SK-MEL-5 (cell line): ENCODE data around the gene SYNJ1. TPM values are rescaled to one million over a fixed set of nuclear protein-coding genes. Genes with fewer than 3 reads are reported as not detected.
A peak's percentile ranks its signal among the peaks of the same experiment; 100 is the strongest.
"Not testable (repeated sequence)": the region's sequence is repeated elsewhere in the genome, so short reads cannot be mapped to it uniquely, and the experiment has no call there.

ENCODE experiments used
- DNase-seq: peaks from one replicate; pipeline ENCODE4 v3.0.0-alpha.2; 2016; ENCODE audit warnings: low read depth, low spot score
- in situ Hi-C: cut with HindIII; loops from 2 replicates; pipeline ENCODE4 v1.10.0; 2016; ENCODE audit warnings: low sequenced_read_pairs, high pct_unique_total_duplicates, low pct_unique_long_range_greater_than_20kb
- total RNA-seq: library from RNA; depleted of rRNA; stranded (reverse); fragments of >200 nt; shearing (Covaris generic); gene quantifications from 2 replicates; pipeline ENCODE4 v1.2.3, GENCODE V29; 2014

SYNJ1 gene
- total RNA-seq, 1 experiment from 2014 or later, result 34.5 TPM

DNA sequence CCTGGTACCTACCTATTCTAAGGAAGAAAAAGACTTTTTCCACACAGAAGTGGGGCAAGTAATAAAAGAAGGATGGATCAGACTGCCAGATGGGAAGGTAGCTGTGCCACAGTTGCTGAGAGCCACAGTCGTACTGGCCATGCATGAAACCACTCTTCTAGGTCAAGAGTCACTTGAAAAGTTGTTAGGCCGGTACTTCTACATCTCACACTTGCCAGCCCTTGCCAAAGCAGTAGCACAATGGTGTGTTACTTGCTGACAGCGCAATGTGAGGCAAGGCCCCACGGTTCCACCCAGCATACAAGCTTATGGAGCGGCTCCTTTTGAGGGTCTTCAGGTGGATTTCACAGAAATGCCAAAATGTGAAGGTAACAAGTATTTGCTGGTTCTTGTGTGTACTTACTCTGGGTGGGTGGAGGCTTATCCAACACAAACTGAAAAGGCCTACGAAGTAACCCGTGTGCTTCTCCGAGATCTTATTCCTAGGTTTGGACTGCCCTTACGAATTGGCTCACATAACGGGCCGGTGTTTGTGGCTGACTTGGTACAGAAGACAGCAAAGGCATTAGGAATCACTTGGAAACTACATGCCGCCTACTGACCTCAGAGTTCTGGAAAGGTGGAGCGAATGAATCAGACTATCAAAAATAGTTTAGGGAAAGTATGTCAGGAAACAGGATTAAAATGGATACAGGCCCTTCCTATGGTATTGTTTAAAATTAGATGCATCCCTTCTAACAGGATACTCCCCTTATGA is 66.6 kb downstream of the SYNJ1 start:
- DNase-seq, in situ Hi-C loops: not testable (repeated sequence)

DNA sequence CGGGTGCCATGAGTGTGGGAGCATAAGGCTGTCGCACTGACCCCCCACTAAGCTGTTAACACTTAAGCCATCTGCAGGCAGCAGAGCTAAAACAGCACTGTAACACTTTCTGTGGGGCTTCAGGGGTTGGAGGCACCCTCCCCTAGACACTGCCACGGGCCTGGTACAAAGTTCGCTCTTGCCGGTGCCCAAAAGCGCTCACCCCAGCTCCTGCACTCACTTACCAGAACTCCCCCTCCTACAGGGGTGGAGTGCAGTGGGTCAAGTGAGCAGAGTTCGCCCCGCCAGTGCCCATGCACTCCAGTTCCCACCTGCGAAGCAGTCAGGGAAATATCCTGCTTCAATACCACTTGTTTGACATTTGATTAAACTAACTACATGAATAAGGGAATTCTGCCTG is 69.3 kb downstream of the SYNJ1 start:
- in situ Hi-C loops, result no loop called here
- DNase-seq, result no peak

DNA sequence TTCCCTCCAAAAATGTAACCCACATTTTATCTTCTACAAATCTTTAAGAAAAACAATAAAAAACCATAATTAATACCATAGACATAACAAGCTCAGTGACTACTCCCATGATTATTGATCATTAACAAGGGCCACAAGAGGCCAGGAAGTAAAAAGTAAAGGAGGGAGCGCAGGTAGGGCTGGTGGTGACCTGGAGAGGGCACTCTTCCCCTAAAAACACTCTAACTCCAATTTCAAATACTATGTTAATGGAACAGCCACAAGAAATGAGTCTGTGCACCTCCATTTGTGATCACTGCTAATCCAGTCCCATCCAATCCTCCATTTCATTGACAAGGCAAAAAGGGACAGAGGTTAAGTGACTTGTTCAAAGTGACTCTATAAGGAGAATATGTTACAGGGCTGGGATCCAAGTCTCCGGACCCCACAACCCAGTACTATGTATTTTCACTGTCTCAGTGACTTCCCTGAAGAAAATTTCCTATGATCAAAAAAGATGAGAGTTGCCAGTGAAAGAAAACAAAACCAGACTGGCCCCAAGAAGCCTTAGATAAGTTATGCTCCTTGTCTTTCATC is 74.4 kb downstream of the SYNJ1 start:
- peak; percentile 37 for DNase-seq
- in situ Hi-C loops, result no loop called here

DNA sequence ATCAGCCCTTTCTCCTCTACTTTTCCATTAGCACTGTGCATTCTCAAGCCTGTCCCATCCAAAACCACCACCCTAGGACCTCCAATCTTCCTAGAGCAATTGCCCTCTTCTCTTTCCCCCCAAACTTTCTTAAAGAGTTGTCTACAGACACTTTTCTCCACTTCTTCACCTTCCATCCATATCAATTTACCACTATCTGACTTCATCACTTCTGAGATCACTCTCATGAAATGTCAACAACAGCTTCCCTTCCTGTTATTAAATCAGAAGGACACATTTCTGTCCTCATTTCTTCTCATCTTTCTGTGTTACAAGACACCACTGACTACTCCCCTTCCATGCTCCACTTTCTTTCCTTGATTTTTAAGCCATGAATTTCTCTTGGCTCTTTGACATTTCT is 79.6 kb downstream of the SYNJ1 start:
- in situ Hi-C loops, result no loop called here
- DNase-seq, result no peak

DNA sequence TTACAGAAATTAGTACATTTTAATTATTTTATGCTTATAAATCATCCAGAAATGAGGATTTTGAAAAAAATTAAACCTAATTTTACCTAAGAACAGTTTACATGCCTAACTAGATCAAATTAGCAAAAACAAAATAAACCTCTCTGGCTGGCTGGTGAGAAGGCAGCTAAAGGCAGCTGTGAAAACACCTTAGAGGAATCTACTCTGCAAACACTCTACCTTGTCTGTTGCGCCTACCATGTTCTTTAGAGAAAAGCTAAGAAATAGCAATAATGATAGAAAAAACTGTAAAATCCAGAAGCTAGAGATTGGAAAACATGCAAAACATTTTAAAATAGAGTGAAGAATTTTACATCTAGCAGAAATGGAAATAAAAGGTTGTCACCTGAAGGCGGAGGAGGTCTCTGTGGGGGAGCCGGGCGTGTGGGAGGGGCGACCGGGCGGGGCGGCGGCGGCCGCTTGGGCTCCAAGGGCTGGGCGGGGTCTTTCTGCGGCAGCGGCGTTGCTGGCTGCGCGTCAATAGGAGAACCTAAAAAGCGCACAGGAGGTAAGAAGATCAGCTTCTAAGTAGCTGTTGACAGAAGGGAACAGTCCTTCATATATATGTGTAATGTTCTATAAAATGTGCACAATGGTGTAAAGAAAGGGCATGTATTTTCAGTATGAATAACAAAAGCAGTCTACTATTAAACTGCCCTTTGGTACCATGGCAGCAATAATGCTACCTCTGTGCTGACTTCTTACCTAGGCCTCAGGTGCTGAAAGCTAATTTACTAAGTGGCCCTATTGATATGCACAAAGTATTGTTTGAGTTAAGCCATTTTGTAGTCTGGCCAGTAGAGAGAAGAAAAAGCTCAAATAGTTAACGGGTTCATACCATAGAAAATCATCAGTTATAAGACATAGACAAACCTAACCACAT is 82.3 kb downstream of the SYNJ1 start:
- no peak for DNase-seq
- in situ Hi-C loops, result no loop called here

DNA sequence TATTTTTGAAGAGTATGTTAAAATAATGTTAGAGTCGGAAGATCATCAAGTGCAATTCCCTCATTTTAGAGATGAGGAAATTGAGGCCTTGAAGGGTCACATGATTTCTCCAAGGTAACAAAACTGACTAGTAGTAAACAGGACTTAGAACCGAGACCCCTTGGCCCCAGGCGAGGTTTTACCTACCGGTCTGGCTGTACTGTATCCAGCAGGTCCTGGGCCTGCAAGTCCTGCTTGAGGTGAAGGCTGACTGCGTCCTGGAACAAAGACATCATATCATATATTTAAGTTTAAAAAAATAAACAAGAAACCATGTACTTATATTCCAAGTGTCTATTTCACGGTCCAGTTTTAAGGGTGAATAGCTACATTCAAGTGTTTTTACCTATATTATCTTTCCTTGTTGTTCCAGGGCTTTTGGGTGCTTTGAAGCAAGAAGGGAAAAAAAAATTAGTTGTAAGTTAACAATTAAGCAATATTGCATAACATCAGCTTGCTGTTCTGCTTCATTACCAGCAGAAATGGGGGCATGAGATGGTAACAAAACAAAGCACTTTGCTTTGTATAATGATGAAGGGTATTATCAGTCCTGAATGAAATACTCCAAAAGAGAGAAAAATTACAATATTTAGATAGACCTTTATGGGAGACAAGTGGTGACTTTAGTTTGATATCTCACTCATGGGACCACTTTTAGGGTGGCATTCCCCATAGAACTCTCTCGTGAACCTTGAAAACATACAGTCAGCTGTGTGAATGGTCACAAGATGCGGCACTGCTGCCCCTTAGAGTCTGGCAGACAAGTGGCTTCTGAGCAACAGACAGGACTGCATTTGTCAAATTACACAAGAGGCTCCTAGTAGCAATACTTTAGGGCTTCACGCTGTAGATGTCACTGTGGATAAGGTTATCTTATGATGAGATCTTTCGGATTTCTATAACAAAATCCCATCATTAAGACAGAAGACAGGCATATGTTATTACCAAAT is 85.8 kb downstream of the SYNJ1 start:
- in situ Hi-C loops, result no loop called here
- DNase-seq, result peak; percentile 49

DNA sequence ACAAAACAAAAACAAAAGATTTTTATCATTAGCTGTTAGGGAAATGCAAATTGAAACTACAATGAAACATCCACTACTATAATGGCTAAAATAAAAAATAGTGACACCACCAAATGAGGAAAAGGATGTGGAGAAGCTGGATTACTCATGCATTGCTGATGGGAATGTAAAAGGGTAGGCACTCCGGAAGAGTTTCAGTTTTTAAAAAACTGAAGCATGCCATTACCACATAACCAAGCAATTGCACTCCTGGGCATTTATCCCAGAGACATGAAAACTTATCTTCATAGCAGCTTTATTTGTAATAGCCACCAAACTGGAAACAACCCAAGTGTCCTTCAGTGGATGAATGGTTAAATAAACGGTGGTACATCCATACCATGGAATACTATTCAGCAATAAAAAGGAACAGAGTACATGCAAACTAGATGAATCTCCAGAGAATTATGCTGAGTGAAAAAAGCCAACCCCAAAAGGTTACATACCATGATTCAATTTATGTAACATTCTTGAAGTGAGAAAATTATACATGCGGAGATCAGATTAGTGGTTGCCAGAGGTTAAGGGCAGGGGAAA is 101.1 kb downstream of the SYNJ1 start:
- no peak for DNase-seq

DNA sequence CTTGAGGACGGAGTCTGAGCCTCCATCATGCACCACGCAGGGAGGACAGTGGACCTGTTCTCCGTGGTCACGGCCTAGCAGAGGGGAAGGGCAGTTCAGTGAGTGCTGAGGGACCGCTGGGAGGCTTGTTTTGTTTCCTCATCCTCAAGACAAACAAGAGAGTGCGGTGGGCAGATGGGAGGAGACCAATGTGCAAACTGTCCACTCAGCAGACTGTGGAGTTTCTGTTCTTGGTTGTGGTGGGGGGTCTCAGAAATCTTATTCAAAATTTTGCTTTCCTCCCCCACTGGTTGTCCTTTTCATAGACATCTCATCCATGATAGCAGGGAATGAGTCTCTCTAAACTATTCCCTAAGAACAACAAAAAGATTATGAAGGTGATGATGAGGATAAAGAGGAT is 109.6 kb downstream of the SYNJ1 start:
- in situ Hi-C loops, DNase-seq: not testable (repeated sequence)

More for the DNA sequence above, 101.1 kb downstream of the SYNJ1 start:
- in situ Hi-C loops, result no loop called here

DNA sequence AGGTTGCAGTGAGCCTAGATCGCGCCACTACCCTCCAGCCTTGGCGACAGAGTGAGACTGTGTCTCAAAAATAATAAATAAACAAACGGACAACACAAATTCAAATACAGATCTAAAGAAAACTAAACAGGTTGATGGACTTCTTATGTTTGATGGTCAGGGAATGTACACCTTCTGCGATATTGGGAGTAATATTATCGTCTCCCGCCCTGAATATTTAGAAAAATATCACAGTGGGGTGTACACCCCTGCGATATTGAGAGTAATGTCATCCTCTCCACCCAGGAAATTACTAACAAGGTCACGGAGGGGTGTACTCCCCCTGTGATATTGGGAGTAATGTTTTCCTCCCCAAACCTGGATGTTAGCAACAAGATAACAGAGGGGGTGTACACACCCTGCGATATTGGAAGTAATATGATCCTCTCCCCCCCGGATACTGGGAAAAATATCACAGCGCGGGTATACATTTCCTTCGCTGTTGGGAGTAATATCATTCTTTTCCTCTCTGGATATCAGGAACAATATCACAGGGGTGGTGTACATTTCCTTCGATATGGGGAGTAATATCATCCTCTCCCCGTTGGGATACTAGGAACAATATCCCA is 114.3 kb downstream of the SYNJ1 start:
- no peak for DNase-seq
- in situ Hi-C loops, result no loop called here

DNA sequence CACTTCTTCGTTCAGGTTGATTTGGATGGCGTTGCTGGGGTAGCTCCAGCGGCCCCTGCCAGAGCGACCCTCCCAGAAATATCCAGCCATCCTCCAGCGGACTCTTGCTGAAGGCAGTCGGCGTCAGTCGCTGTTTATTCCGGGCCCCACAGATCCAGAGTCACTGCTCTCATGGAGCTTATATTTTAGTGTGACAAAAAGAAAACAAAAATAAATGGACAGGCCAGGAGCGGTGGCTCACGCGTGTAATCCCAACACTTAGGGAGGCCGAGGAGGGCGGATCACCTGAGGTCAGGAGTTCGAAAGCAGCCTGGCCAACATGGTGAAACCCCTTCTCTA is 114.8 kb downstream of the SYNJ1 start:
- DNase-seq, result no peak
- in situ Hi-C loops, result no loop called here

DNA sequence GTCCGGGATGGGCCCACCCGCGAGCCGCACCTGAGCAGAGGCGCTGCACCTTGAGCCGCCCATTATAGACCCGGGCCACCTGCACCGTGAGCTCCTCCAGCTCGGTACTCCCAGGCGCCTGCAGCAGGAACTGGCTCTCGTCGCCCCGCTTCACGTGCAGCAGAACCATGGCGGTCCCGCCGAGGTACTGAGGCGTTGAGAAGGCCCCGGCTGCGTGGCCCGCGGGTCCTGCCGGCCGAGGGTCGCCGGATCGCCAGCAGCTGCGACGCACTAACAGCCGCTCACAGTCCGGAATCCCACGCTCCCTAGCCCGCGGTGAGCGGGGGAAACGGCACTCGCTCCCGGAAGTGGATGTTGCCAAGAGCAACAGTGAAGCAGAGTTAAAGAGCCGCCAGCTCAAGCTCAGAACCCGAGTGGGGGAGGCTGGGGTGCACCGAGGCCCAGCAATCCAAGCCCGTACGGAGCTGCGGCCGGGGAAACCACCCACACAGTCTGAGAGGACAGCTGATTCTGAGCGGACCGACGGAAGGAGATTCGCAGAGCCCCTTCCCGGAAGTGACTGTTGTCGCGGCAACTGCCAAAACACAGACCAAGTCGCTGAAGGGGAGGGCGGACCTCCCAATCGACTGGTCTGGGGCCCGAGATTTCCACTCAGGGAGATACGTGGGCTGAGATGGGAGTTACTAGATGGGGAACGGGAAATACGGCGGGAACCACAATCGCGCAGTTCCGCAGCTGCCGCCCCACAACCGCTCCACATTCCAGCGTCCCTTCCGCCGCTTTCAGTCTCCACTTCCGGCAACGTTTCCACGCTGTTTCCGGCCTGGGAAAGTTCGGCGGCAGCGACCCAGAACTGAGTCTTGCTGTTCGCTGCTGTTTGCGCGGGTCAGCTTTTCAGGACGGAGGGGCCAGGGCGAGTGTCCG is 115.5 kb downstream of the SYNJ1 start, which contains the start of gene CFAP298:
CFAP298 (minus strand) TSS at position 303 of the 924 bp plus-strand sequence; CDS start at position 169, 134 bp downstream.
- peak; percentile 88 for DNase-seq
- in situ Hi-C loops, result no loop called here

DNA sequence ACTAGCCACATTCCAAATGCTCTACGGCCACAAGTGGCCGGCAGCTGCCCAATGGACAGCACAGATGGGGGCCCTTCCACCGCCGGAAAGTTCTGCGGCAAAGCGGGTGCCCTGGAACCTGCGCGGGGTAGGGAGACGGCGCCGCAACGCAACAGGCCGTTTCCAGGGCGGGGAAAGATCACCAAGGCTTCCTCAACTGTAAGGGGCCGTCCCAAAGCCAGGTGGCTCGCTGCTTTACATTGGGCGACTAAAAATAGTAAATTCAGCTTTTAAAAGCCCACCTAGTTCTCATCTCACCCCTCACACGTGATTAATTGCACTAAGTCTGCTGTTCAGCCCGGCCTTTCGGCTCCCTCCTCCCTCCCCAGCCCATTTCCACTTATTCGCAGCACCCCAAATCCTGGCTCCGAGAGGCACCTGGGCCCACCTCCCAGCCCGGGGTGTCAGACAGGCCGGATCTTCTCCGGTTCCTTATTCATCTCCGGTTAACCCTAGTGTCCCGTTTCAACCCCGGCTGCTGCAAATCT is 116.3 kb downstream of the SYNJ1 start:
- DNase-seq, result no peak
- in situ Hi-C loops, result no loop called here

DNA sequence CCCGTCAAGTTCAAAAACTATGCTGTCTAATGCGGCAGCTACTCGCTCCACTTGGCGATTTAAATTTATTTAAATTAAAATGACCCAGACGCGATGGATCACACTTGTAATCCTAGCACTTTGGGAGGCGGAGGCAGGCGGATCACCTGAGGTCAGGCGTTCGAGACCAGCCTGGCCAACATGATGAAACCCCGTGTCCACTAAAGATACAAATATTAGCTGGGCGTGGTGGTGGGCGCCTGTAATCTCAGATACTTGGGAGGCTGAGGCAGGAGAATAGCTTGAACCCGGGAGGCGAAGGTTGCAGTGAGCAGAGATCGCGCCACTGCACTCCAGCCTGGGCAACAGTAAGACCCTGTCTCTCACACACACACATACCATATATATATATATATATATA is 116.9 kb downstream of the SYNJ1 start:
- in situ Hi-C loops, DNase-seq: not testable (repeated sequence)

DNA sequence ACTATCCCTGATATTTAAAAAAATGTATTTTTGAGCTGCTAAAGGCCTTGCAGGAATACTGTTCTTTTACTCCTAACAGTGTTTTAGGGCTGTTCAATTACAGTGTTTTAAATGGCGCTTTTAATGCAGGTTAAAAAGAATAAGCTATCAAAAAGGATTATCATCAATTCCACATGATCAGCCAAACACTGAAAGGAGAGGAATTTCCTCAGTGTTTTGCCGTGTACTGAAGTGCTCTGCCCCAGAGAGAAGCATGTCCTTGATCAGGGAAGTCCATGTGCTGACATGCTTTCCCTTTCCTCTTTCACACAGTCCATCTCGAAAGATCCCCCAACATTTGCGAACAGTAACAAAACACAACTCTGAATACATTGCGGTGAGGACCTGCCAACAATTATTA is 119.0 kb downstream of the SYNJ1 start:
- in situ Hi-C loops, result no loop called here
- no peak for DNase-seq

DNA sequence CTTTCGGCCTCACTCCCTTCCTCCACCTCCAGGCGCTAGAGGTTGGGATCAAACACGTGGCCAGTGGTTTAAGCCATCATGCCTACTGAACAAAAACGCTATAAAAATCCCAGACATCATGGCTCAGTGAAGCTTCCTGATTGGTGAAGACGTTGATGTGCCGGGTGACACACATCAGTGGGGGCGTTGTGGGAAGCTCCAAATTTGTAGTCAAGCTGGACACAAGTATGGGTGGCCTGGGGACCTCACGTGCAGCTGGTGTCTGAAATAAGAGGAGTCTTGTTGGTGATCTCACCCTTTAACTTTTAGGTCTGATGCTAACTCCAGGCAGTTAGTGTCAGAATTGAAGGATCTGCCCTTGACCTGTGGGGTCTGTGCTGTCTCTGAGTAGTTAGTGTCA is 122.3 kb downstream of the SYNJ1 start:
- no peak for DNase-seq
- in situ Hi-C loops, result no loop called here
